Activated CD8-positive, alpha-beta memory T cell treated with anti-CD3 and anti-CD28 coated beads for 4 hours (primary cell): ENCODE data around the gene NEDD9.

Experiments
- DNase-seq, 2 donors: peaks; one replicate each; pipeline ENCODE4 v3.0.0-alpha.2; 2020; ENCODE audit warnings: low read depth in 2 of 2

Gene NEDD9

GRCh38 chr6:11202513-11203305, 29.8 kb downstream of the NEDD9 start:
- DNase-seq, result no peak

GRCh38 chr6:11201772-11202512, 30.5 kb downstream of the NEDD9 start:
- no peak for DNase-seq

GRCh38 chr6:11201015-11201414, 31.5 kb downstream of the NEDD9 start:
- DNase-seq, result no peak

- DNase-seq, result no peak
Observed at GRCh38 chr6:11200356-11200755, 32.1 kb downstream of the NEDD9 start.

GRCh38 chr6:11198663-11199603, 33.5 kb downstream of the NEDD9 start:
- no peak for DNase-seq

- DNase-seq, result no peak
Observed at GRCh38 chr6:11197850-11198249, 34.6 kb downstream of the NEDD9 start.

GRCh38 chr6:11197175-11197536, 35.3 kb downstream of the NEDD9 start:
- DNase-seq, result no peak

GRCh38 chr6:11196511-11197174, 35.8 kb downstream of the NEDD9 start:
- DNase-seq, result no peak

- no peak for DNase-seq
Observed at GRCh38 chr6:11194356-11195218, 37.9 kb downstream of the NEDD9 start.

- no peak for DNase-seq
Observed at GRCh38 chr6:11193434-11193833, 39.0 kb downstream of the NEDD9 start.

- DNase-seq, result no peak
Observed at GRCh38 chr6:11192167-11192566, 40.3 kb downstream of the NEDD9 start.

- DNase-seq, result no peak
Observed at GRCh38 chr6:11190625-11191245, 41.7 kb downstream of the NEDD9 start.

GRCh38 chr6:11189865-11190624, 42.4 kb downstream of the NEDD9 start:
- no peak for DNase-seq

GRCh38 chr6:11188161-11188915, 44.1 kb downstream of the NEDD9 start:
- no peak for DNase-seq

GRCh38 chr6:11187301-11187700, 45.2 kb downstream of the NEDD9 start:
- DNase-seq, result no peak

GRCh38 chr6:11185204-11185842, 47.1 kb downstream of the NEDD9 start:
- DNase-seq, result no peak

GRCh38 chr6:11183761-11184362, 48.6 kb downstream of the NEDD9 start:
- no peak for DNase-seq
